WTC11 (cell line): ENCODE data around the gene PPP2R5E.

ENCODE experiments used
- CREB1 ChIP-seq: sonication (generic); formaldehyde crosslinking; IDR thresholded peaks from 2 replicates; pipeline ENCODE4 v1.8.0; 2023; ENCODE audit warnings: mild to moderate bottlenecking, missing genetic modification reagents
- ETV6 ChIP-seq: sonication (generic); formaldehyde crosslinking; IDR thresholded peaks from 2 replicates; pipeline ENCODE4 v1.8.1; 2022; ENCODE audit warnings: mild to moderate bottlenecking, missing genetic modification reagents
- FOXP4 ChIP-seq: sonication (generic); formaldehyde crosslinking; IDR thresholded peaks from 2 replicates; pipeline ENCODE4 v1.8.0; 2022; ENCODE audit warnings: mild to moderate bottlenecking, missing genetic modification reagents
- USF1 ChIP-seq: sonication (generic); formaldehyde crosslinking; IDR thresholded peaks from 2 replicates; pipeline ENCODE4 v1.8.0; 2022; ENCODE audit warnings: mild to moderate bottlenecking, missing genetic modification reagents

DNA sequence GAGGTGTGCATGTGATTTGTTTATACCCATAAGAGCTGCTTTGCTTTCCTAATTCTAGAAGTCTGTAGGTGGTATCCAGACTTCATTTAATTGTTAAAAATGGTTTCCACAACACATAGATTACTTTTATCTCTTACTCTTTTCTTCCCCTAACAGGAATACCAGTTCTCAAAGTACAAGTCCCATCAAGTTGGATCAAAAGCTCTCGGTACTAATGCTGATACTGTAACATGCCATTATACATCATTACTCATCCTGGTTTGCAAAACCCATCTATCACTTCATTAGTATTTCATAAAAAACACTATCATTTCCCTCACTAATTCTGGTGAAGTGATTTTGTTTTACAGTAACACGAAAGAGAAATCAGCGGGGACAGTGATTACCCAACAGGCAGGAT is 94.3 kb downstream of the PPP2R5E start:
- no peak for TF ChIP-seq CREB1 (CRISPR knock-in tag)
- no peak for TF ChIP-seq FOXP4 (CRISPR knock-in tag)
- TF ChIP-seq USF1 (CRISPR knock-in tag): no peak
- TF ChIP-seq ETV6 (CRISPR knock-in tag): no peak
